Fibroblast of lung (primary cell): ENCODE data around the gene EPHB1. TPM values are rescaled to one million over a fixed set of nuclear protein-coding genes. Genes with fewer than 3 reads are reported as not detected.

Source experiments
- DNase-seq, 2 donors: peaks; one replicate each; pipeline versions ENCODE4 v3.0.0 to v3.0.0-alpha.2; 2010; ENCODE audit warnings: low read depth in 2 of 2
- H2AFZ ChIP-seq: 2 replicates; pipeline ENCODE4 v1.5.1; 2012; ENCODE audit warnings: low read length, control low read depth, inconsistent platforms
- H3K27ac ChIP-seq: 2 replicates; pipeline ENCODE4 v1.5.1; 2011; ENCODE audit warnings: low read length, control low read depth; ENCODE audit not compliant: insufficient read depth
- H3K27me3 ChIP-seq: 2 replicates; pipeline ENCODE4 v1.5.1; 2011; ENCODE audit warnings: mild to moderate bottlenecking, low read length; ENCODE audit not compliant: control insufficient read depth, insufficient read depth
- H3K36me3 ChIP-seq: 2 replicates; pipeline ENCODE4 v1.5.1; 2011; ENCODE audit warnings: low read length; ENCODE audit not compliant: control insufficient read depth, insufficient read depth
- H3K4me1 ChIP-seq: 2 replicates; pipeline ENCODE4 v1.5.1; 2011; ENCODE audit warnings: low read length; ENCODE audit not compliant: control insufficient read depth, insufficient read depth; ENCODE audit errors: extremely low read depth
- H3K4me2 ChIP-seq: 2 replicates; pipeline ENCODE4 v1.5.1; 2011; ENCODE audit warnings: low read length, control low read depth; ENCODE audit not compliant: insufficient read depth; ENCODE audit errors: extremely low read depth
- H3K4me3 ChIP-seq, 4 experiments: fragments of 200-600 bp in 1 of 4; sonication (generic) in 1 of 4; replicated peaks in 1 of 4; 2 replicates each; pipeline ENCODE4 v1.5.1; 2011 to 2016; ENCODE audit warnings: low read length in 4 of 4, low read depth in 3 of 4, mild to moderate bottlenecking in 3 of 4, control low read depth in 2 of 4, inconsistent platforms in 1 of 4, mixed read lengths in 1 of 4; ENCODE audit not compliant: insufficient read depth in 1 of 4; ENCODE audit errors: control extremely low read depth in 1 of 4
- H3K79me2 ChIP-seq: 2 replicates; pipeline ENCODE4 v1.5.1; 2012; ENCODE audit warnings: mild to moderate bottlenecking, low read length, inconsistent platforms; ENCODE audit not compliant: control insufficient read depth, insufficient read depth
- H3K9ac ChIP-seq: 2 replicates; pipeline ENCODE4 v1.5.1; 2011; ENCODE audit warnings: mild to moderate bottlenecking, low read length, control low read depth; ENCODE audit not compliant: insufficient read depth
- H3K9me3 ChIP-seq: 2 replicates; pipeline ENCODE4 v1.5.1; 2012; ENCODE audit warnings: low read depth, low read length; ENCODE audit not compliant: control insufficient read depth, insufficient read depth
- H4K20me1 ChIP-seq: 2 replicates; pipeline ENCODE4 v1.5.1; 2011; ENCODE audit warnings: low read length; ENCODE audit not compliant: control insufficient read depth, insufficient read depth; ENCODE audit errors: extremely low read depth
- CTCF ChIP-seq, 2 donors: IDR thresholded peaks in 1 of 2; conservative IDR thresholded peaks in 1 of 2; 1 replicate in 1 of 2; 2 replicates in 1 of 2; pipeline ENCODE4 v1.5.1; 2011 to 2012; ENCODE audit warnings: low read length in 2 of 2, control low read depth in 1 of 2, inconsistent platforms in 1 of 2, low read depth in 1 of 2, mild to moderate bottlenecking in 1 of 2
- EZH2 ChIP-seq: IDR thresholded peaks from 2 replicates; pipeline ENCODE4 v1.5.1; 2012; ENCODE audit warnings: low read length, control low read depth, mild to moderate bottlenecking; ENCODE audit errors: missing control alignments
- polyA plus RNA-seq, 2 donors: library from polyadenylated mRNA; depleted of rRNA in 1 of 2; stranded (reverse) in 1 of 2; unstranded in 1 of 2; fragments of >200 nt; gene quantifications; 2 replicates each; pipeline ENCODE4 v1.2.1, GENCODE V29; 2011 to 2012; ENCODE audit warnings: missing spikeins in 1 of 2
- total RNA-seq: library from RNA; depleted of rRNA; stranded (reverse); fragments of >200 nt; gene quantifications from 2 replicates; pipeline ENCODE4 v1.2.1, GENCODE V29; 2014

EPHB1 gene
- total and polyA plus RNA-seq, 2 donors (not counting 1 experiment from before 2014, with no cell fraction given) = 0.14 to 0.50 TPM

GRCh38 chr3:134772591-134772990 lies 22.5 kb upstream of the EPHB1 start:
- Histone ChIP-seq H3K79me2 (no peaks in the 10 kb centered on the region), H3K9ac (no peak overlapping the region), H3K4me1 (no peaks in the 10 kb centered on the region), H3K9me3 (no peaks in the 10 kb centered on the region), H3K4me3 (no peak overlapping the region), H4K20me1 (no peaks in the 10 kb centered on the region), H3K36me3 (no peaks in the 10 kb centered on the region), H3K4me2 (no peak overlapping the region), H3K27me3 (no peaks in the 10 kb centered on the region), H2AFZ (no peak overlapping the region), H3K27ac (no peak overlapping the region)
- DNase-seq = no peak
- TF ChIP-seq CTCF (conservative IDR thresholded peaks at IDR 0.05 in 1 of 2, IDR thresholded peaks at IDR 0.05 in 1 of 2; ENCODE audit: low read depth in 1 of 2, low read length in 2 of 2) (no peak), EZH2 (no peak)

GRCh38 chr3:134775831-134776230 lies 19.2 kb upstream of the EPHB1 start:
- H3K4me3 ChIP-seq = no peak overlapping the region
- no peak overlapping the region for H3K27ac ChIP-seq

GRCh38 chr3:134776518-134776917 lies 18.5 kb upstream of the EPHB1 start:
- Histone ChIP-seq H3K27ac (no peak overlapping the region), H3K79me2 (no peaks in the 10 kb centered on the region), H3K4me1 (no peaks in the 10 kb centered on the region), H2AFZ (no peak overlapping the region), H4K20me1 (no peaks in the 10 kb centered on the region), H3K36me3 (no peaks in the 10 kb centered on the region), H3K4me3 (no peak overlapping the region), H3K4me2 (no peak overlapping the region), H3K9ac (no peak overlapping the region), H3K9me3 (no peaks in the 10 kb centered on the region), H3K27me3 (no peaks in the 10 kb centered on the region)
- TF ChIP-seq EZH2 = no peak
- DNase-seq = no peak

More at GRCh38 chr3:134775831-134776230, 19.2 kb upstream of the EPHB1 start:
- DNase-seq = no peak
- H3K9ac ChIP-seq = no peak overlapping the region
- no peaks in the 10 kb centered on the region for H3K9me3 ChIP-seq
- no peaks in the 10 kb centered on the region for H3K79me2 ChIP-seq
- no peaks in the 10 kb centered on the region for H3K4me1 ChIP-seq
- H4K20me1 ChIP-seq = no peaks in the 10 kb centered on the region
- TF ChIP-seq CTCF (conservative IDR thresholded peaks at IDR 0.05 in 1 of 2, IDR thresholded peaks at IDR 0.05 in 1 of 2; ENCODE audit: low read depth in 1 of 2, low read length in 2 of 2) (no peak), EZH2 (no peak)
- H3K36me3 ChIP-seq = no peaks in the 10 kb centered on the region
- H2AFZ ChIP-seq = no peak overlapping the region
- H3K4me2 ChIP-seq = no peak overlapping the region
- no peaks in the 10 kb centered on the region for H3K27me3 ChIP-seq
